HepG2 (cell line): Measurements from ENCODE around the gene LGI2. TPM values are rescaled to one million over a fixed set of nuclear protein-coding genes. Genes with fewer than 3 reads are reported as not detected.

Experiments
- ATAC-seq: fragments of 200-7000 bp; cut with Tn5 transposase; 3 replicates; pipeline ENCODE4 v1.9.1; 2020; ENCODE audit warnings: mild to moderate bottlenecking, moderate library complexity
- BruUV-seq: library from RNA; stranded (reverse); fragments of 400-500 nt; replicated peaks from 2 replicates; lab custom pipeline; 2021; lab: Mats Ljungman, UMichigan
- CTCF ChIA-PET: fragments of 300-600 bp; formaldehyde crosslinking; extraction: SDS; loops from one replicate; lab custom pipeline; 2021; ENCODE audit warnings: low total read pairs, inconsistent platforms, low intra/inter-chr PET ratio; lab: Yijun Ruan, JAX
- POLR2A ChIA-PET: fragments of 350-600 bp; sonication (Branson Sonifier 250); formaldehyde crosslinking; loops from one replicate; lab custom pipeline; 2020; ENCODE audit warnings: antibody characterized with exemption, inconsistent platforms; lab: Yijun Ruan, JAX
- DNase-seq: peaks from one replicate; pipeline ENCODE4 v3.0.0-alpha.2; 2015; ENCODE audit warnings: low spot score
- FAIRE-seq: peaks from 3 replicates; lab custom pipeline; 2011; peaks lifted over from hg19 to GRCh38; lab: Jason Lieb, UNC
- H2AFZ ChIP-seq: one replicate; pipeline ENCODE4 v1.6.1; 2011; ENCODE audit warnings: low read length, inconsistent platforms
- H3K27ac ChIP-seq: fragments of 300-600 bp; 3 replicates; pipeline ENCODE4 v1.8.0; 2011; ENCODE audit warnings: mixed run types, mild to moderate bottlenecking, mixed read lengths, low read length, inconsistent platforms; ENCODE audit not compliant: insufficient read depth; ENCODE audit errors: extremely low read length
- H3K27me3 ChIP-seq, 2 experiments: fragments of 200-600 bp in 1 of 2; 2 replicates in 1 of 2; 3 replicates in 1 of 2; pipeline versions ENCODE4 v1.6.0 to v1.8.0; 2011; ENCODE audit warnings: low read length in 2 of 2, mild to moderate bottlenecking in 2 of 2, moderate library complexity in 2 of 2, inconsistent platforms in 1 of 2; ENCODE audit not compliant: insufficient read depth in 2 of 2, control insufficient read depth in 1 of 2
- H3K36me3 ChIP-seq, 2 experiments: fragments of 200-600 bp in 1 of 2; replicated peaks in 1 of 2; 2 replicates in 1 of 2; 3 replicates in 1 of 2; pipeline versions ENCODE4 v1.5.1 to v1.8.0; 2011; ENCODE audit warnings: low read length in 2 of 2, inconsistent platforms in 1 of 2; ENCODE audit not compliant: insufficient read depth in 2 of 2, control insufficient read depth in 1 of 2
- H3K4me1 ChIP-seq: 2 replicates; pipeline ENCODE4 v1.5.1; 2012; ENCODE audit warnings: low read length, inconsistent platforms; ENCODE audit not compliant: insufficient read depth
- H3K4me2 ChIP-seq: 2 replicates; pipeline ENCODE4 v1.6.0; 2011; ENCODE audit warnings: low read depth, low read length, inconsistent platforms
- H3K4me3 ChIP-seq, 3 experiments: fragments of 200-600 bp in 1 of 3; sonication (generic), shearing (Covaris generic) in 1 of 3; replicated peaks in 1 of 3; 2 replicates each; pipeline ENCODE4 v1.5.1; 2011 to 2016; ENCODE audit warnings: low read length in 3 of 3, inconsistent platforms in 2 of 3, low read depth in 2 of 3, mild to moderate bottlenecking in 2 of 3, control low read depth in 1 of 3, mixed read lengths in 1 of 3; ENCODE audit not compliant: insufficient read depth in 1 of 3
- H3K79me2 ChIP-seq: one replicate; pipeline ENCODE4 v1.6.1; 2011; ENCODE audit warnings: low read length, inconsistent platforms; ENCODE audit not compliant: insufficient read depth
- H3K9ac ChIP-seq: 2 replicates; pipeline ENCODE4 v1.6.0; 2011; ENCODE audit warnings: mild to moderate bottlenecking, low read depth, low read length, inconsistent platforms; ENCODE audit not compliant: insufficient read depth
- H3K9me3 ChIP-seq: 2 replicates; pipeline ENCODE4 v1.5.1; 2012; ENCODE audit warnings: mild to moderate bottlenecking, low read length
- H4K20me1 ChIP-seq: 2 replicates; pipeline ENCODE4 v1.6.0; 2011; ENCODE audit warnings: inconsistent platforms, mild to moderate bottlenecking, low read length, moderate library complexity; ENCODE audit not compliant: insufficient read depth
- IKZF1 ChIP-seq: fragments of 450-650 bp; IDR thresholded peaks from 2 replicates; pipeline ENCODE4 v1.7.1; 2016
- KDM4B ChIP-seq: sonication (generic); formaldehyde crosslinking; IDR thresholded peaks from 2 replicates; pipeline ENCODE4 v1.4.0; 2020; ENCODE audit warnings: missing genetic modification reagents
- RFXAP ChIP-seq: sonication (generic); formaldehyde crosslinking; IDR thresholded peaks from 2 replicates; pipeline ENCODE4 v1.4.0; 2020; ENCODE audit warnings: missing genetic modification reagents, borderline replicate concordance
- SIX1 ChIP-seq: sonication (generic); formaldehyde crosslinking; IDR thresholded peaks from 2 replicates; pipeline ENCODE4 v1.4.0; 2020; ENCODE audit warnings: missing genetic modification reagents, borderline replicate concordance
- SRSF9 ChIP-seq: fragments of 200-400 bp; formaldehyde crosslinking; IDR thresholded peaks from 2 replicates; pipeline ENCODE4 v1.6.1; 2018; ENCODE audit warnings: borderline replicate concordance, mild to moderate bottlenecking, low read depth, low read length; ENCODE audit not compliant: insufficient read depth, poor library complexity, severe bottlenecking
- ZBTB37 ChIP-seq: sonication (generic); formaldehyde crosslinking; IDR thresholded peaks from 2 replicates; pipeline ENCODE4 v1.4.0; 2020; ENCODE audit warnings: mild to moderate bottlenecking, missing genetic modification reagents
- ZNF674 ChIP-seq: sonication (generic); formaldehyde crosslinking; IDR thresholded peaks from 2 replicates; pipeline ENCODE4 v1.5.0; 2020; ENCODE audit warnings: low read depth, mild to moderate bottlenecking, missing genetic modification reagents
- ZNF839 ChIP-seq: sonication (generic); formaldehyde crosslinking; IDR thresholded peaks from 2 replicates; pipeline ENCODE4 v1.4.0; 2020; ENCODE audit warnings: missing genetic modification reagents, mild to moderate bottlenecking, borderline replicate concordance
- ZNF883 ChIP-seq: sonication (generic); formaldehyde crosslinking; IDR thresholded peaks from 2 replicates; pipeline ENCODE4 v1.5.1; 2020; ENCODE audit warnings: mild to moderate bottlenecking, missing genetic modification reagents; ENCODE audit errors: not compliant biosample characterization
- ZSCAN31 ChIP-seq: sonication (generic); formaldehyde crosslinking; IDR thresholded peaks from 2 replicates; pipeline ENCODE4 v1.5.0; 2020; ENCODE audit warnings: low read depth, mild to moderate bottlenecking, missing genetic modification reagents
- in situ Hi-C: cut with HindIII; loops from 2 replicates; pipeline ENCODE4 v1.10.0; 2017; ENCODE audit warnings: low pct_unique_long_range_greater_than_20kb; ENCODE audit not compliant: extremely low pct_ligation_motif_present
- intact Hi-C: fragments of 100-400 bp; cut with micrococcal nuclease; formaldehyde crosslinking; loops from one replicate; pipeline ENCODE4 v1.10.0; 2022; ENCODE audit not compliant: unreplicated experiment
- polyA plus RNA-seq, 8 experiments: library from polyadenylated mRNA; depleted of rRNA in 3 of 8; stranded (reverse) in 7 of 8; unstranded in 1 of 8; fragments of >200 nt; fragmentation: Illumina TruSeq in 4 of 8; extraction: Trizol in 4 of 8; gene quantifications; 2 replicates each; pipeline versions ENCODE4 v1.2.1 to v1.2.3, GENCODE V29; 2011 to 2016; ENCODE audit warnings: low read depth in 4 of 8, missing spikeins in 1 of 8, mixed read lengths in 1 of 8; ENCODE audit not compliant: insufficient read depth in 1 of 8
- total RNA-seq, 5 experiments: library from RNA; depleted of rRNA; stranded (reverse); fragments of >200 nt; fragmentation: Illumina TruSeq; extraction: Trizol; gene quantifications; 2 replicates each; pipeline ENCODE4 v1.2.3, GENCODE V29; 2016; ENCODE audit warnings: low read depth in 1 of 5
- TF ChIP-seq, protein P1 (sequence below): sonication (generic); formaldehyde crosslinking; IDR thresholded peaks from 2 replicates; pipeline ENCODE4 v1.8.0; 2022; ENCODE audit warnings: missing genetic modification reagents, mild to moderate bottlenecking, inconsistent platforms, borderline replicate concordance
- TF ChIP-seq, protein P2 (sequence below): sonication (generic); formaldehyde crosslinking; conservative IDR thresholded peaks from 2 replicates; pipeline ENCODE4 v1.8.0; 2022; ENCODE audit warnings: mild to moderate bottlenecking, moderate library complexity, missing genetic modification reagents

LGI2 gene
- total and polyA plus RNA-seq, 2 of the 13 experiments (the other 11 are each of a cell fraction or from before 2014, with no cell fraction given) = not detected

DNA sequence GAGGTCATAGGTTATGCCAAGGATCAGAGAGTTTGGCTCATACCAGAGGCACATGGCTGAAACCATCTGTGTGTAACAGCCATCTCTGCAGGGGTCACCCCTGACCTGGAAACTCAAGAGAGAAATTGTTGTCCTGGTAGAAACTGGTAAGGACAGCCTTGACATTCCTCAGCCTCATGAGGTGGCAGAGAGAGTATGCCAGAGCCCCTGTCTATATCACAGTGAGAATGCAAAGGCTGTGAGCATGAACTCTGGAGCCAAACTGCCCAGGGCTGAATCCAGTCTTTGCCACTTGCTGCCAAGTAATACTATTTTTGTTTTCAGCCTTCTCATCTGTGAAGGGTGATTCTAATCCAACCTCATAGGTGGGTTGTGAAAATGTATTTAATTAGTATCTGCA lies 80.8 kb downstream of the LGI2 start:
- no peak overlapping the region for H3K9ac ChIP-seq
- H3K27ac ChIP-seq = no peak overlapping the region
- in situ Hi-C loops = no loop called here
- FAIRE-seq (no peak), DNase-seq (no peak)
- H3K36me3 ChIP-seq = no peaks in the 10 kb centered on the region
- H3K9me3 ChIP-seq = no peaks in the 10 kb centered on the region
- no peaks in the 10 kb centered on the region for H4K20me1 ChIP-seq
- H3K27me3 ChIP-seq = no peaks in the 10 kb centered on the region; a peak in 2 of 5 replicates
- H2AFZ ChIP-seq = no peak overlapping the region
- H3K4me2 ChIP-seq = no peak overlapping the region
- no peak for TF ChIP-seq ZBTB37 (CRISPR knock-in tag)
- TF ChIP-seq, protein P1, sequence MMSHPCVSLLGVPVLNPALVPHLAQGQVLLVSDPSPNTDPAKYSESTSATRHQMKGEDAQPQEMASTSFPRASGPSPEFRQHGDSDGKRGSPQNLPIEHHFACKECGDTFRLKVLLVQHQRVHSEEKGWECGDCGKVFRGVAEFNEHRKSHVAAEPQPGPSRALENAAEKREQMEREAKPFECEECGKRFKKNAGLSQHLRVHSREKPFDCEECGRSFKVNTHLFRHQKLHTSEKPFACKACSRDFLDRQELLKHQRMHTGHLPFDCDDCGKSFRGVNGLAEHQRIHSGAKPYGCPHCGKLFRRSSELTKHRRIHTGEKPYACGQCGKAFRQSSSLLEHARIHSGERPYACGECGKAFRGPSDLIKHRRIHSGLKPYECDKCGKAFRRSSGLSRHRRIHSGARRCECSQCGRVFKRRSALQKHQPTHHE (CRISPR knock-in tag) = no peak
- TF ChIP-seq ZNF839 (CRISPR knock-in tag) = no peak
- no peak for TF ChIP-seq ZNF674 (CRISPR knock-in tag)
- no peak for TF ChIP-seq KDM4B (CRISPR knock-in tag)
- TF ChIP-seq SIX1 (CRISPR knock-in tag) = no peak
- TF ChIP-seq RFXAP = no peak
- TF ChIP-seq IKZF1 = no peak
- TF ChIP-seq SRSF9 = no peak
- TF ChIP-seq, protein P2, sequence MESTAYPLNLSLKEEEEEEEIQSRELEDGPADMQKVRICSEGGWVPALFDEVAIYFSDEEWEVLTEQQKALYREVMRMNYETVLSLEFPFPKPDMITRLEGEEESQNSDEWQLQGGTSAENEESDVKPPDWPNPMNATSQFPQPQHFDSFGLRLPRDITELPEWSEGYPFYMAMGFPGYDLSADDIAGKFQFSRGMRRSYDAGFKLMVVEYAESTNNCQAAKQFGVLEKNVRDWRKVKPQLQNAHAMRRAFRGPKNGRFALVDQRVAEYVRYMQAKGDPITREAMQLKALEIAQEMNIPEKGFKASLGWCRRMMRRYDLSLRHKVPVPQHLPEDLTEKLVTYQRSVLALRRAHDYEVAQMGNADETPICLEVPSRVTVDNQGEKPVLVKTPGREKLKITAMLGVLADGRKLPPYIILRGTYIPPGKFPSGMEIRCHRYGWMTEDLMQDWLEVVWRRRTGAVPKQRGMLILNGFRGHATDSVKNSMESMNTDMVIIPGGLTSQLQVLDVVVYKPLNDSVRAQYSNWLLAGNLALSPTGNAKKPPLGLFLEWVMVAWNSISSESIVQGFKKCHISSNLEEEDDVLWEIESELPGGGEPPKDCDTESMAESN (CRISPR knock-in tag) = no peak
- TF ChIP-seq ZNF883 (CRISPR knock-in tag) = no peak
- TF ChIP-seq ZSCAN31 = no peak
- TF ChIP-seq, all 625 proteins: peak for 0
- POLR2A ChIA-PET = no interaction called here
- Histone ChIP-seq H3K4me3 (no peak overlapping the region), H3K4me1 (no peaks in the 10 kb centered on the region), H3K79me2 (no peaks in the 10 kb centered on the region)
- intact Hi-C loops = no loop called here
- no peak for ATAC-seq
- CTCF ChIA-PET = no interaction called here
- BruUV-seq = no TSS peak

Other genes with a start within 250 kb of the LGI2 start
- not detected in 2 replicates for gene SOD3, start 235.4 kb downstream of the LGI2 start, total RNA-seq (2016; rRNA removed; fragmentation: Illumina TruSeq; extraction: Trizol)
- 0.04 TPM in 1 of 2 replicates, not detected in the other for gene SOD3, start 235.4 kb downstream of the LGI2 start, polyA plus RNA-seq (2011; rRNA removed)
- gene CCDC149, start 117.9 kb downstream of the LGI2 start, total RNA-seq (2016; rRNA removed; fragmentation: Illumina TruSeq; extraction: Trizol) = 0.21 and 0.44 TPM in 2 replicates
- gene CCDC149, start 117.9 kb downstream of the LGI2 start, polyA plus RNA-seq (2011; rRNA removed) = 0.59 and 0.95 TPM in 2 replicates
- 14.3 and 17.1 TPM in 2 replicates for gene SEPSECS, start 129.5 kb upstream of the LGI2 start, total RNA-seq (2016; rRNA removed; fragmentation: Illumina TruSeq; extraction: Trizol)
- gene SEPSECS, start 129.5 kb upstream of the LGI2 start, polyA plus RNA-seq (2011; rRNA removed) = 8.2 and 9.4 TPM in 2 replicates
- 25.8 and 40.8 TPM in 2 replicates for gene PI4K2B, start 203.1 kb upstream of the LGI2 start, total RNA-seq (2016; rRNA removed; fragmentation: Illumina TruSeq; extraction: Trizol)
- gene PI4K2B, start 203.1 kb upstream of the LGI2 start, polyA plus RNA-seq (2011; rRNA removed) = 5.4 and 6.9 TPM in 2 replicates